Measurements from ENCODE around the gene CTDSPL. TPM values are rescaled to one million over a fixed set of nuclear protein-coding genes. Genes with fewer than 3 reads are reported as not detected.

Gene CTDSPL
- total RNA-seq, 1 donor from 2014 or later: 43.0 TPM

DNA sequence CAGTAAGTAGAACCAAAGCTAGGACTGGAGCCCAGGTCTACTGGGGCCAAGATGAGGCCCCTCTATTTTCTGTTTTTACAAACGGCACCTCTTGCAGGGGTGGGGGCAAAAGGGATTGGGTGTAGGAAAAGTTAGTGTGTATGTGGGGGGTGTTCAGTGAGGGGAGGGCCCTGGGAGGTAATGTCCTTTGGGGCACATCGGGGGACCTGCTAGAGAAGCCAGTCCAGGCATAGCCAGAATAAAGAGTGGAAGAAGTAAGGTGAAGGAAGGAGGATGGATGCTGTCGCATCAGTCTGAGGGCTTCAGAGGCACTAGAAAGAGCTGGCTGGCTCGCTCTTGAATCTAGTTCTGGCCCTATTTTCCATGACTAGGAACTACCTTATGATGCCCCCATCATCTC is 165.2 kb downstream of the CTDSPL start:
- H3K4me3 ChIP-seq: no peak overlapping the region
- Mint-ChIP-seq H3K4me1 (peaks cover 22% of the 10 kb centered on the region), H3K9me3 (no peaks in the 10 kb centered on the region), H3K27ac (no peak overlapping the region), H3K36me3 (no peaks in the 10 kb centered on the region), H3K27me3 (ENCODE audit: insufficient read depth, low read depth) (peaks cover 21% of the 10 kb centered on the region), H3K4me3 (no peak overlapping the region)
- H3K4me2 ChIP-seq: no peak overlapping the region
- H3K27ac ChIP-seq: no peak overlapping the region
- H2AFZ ChIP-seq (replicated peaks): no peak overlapping the region
- TF ChIP-seq EZH2 (IDR thresholded peaks at IDR 0.05): no peak
- TF ChIP-seq EZH2phosphoT487 (IDR thresholded peaks at IDR 0.05): no peak
- H3F3A ChIP-seq (ENCODE audit: low read depth): peaks cover 14% of the 10 kb centered on the region
- H3K9ac ChIP-seq: no peak overlapping the region
- no peak for DNase-seq (ENCODE audit: low spot score)
- peaks cover 58% of the 10 kb centered on the region for H4K20me1 ChIP-seq (ENCODE audit: low read depth)
- no peaks in the 10 kb centered on the region for H3K9me3 ChIP-seq (ENCODE audit: low read depth)
- H3K36me3 ChIP-seq: no peaks in the 10 kb centered on the region
- H3K27me3 ChIP-seq: peaks cover 69% of the 10 kb centered on the region
- H3K4me1 ChIP-seq: peaks cover 4% of the 10 kb centered on the region
- peaks cover 10% of the 10 kb centered on the region for H3K79me2 ChIP-seq (ENCODE audit: low read depth)

DNA sequence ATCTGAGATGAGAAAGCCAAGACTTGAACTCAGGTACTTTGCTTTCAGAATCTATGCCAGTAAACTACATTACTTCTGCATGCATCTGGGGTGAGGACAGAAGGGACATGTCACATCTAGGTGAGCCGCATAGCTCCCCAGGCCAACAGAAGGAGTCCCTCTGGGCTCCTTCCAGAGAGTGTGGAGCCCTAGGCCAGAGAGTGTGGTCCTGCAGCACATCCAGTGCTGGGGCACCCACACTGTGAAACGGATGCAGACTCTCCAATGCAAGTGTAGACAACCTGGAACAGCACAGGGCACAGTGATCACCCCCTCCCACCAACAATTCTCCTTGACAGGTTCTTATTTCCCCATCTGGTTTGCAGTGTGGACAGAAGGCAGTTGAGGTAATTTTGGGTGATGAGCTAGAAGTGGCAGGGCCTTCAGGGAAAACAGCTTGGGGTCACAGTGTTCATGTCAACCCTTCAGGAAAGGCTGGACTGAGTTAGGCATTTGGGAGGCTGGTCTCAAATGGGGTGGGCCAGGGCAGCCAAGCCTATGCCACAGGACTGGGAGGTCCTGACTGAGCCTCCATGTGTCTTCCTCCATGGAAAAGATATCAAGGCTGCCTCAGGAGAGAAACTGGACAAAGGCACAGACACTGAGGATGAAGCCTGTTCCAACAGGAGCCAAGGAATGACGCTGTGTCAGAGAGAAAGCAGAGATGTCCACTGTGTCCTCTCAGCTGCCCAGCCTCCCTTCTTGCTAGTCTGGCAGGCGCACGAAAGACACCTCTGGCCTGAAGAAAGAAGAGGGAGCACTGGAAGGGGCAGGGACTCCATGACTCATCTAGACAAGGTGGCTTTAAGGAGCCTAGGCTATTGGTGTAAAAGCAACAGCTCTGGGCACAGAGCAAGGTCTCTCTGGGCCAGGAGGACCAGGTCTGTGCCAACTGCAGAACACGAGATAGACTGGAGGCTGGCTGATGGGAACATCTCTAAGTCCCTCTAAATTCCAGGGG is 166.1 kb downstream of the CTDSPL start:
- peak overlapping the region; percentile 80 for H3K4me2 ChIP-seq

DNA sequence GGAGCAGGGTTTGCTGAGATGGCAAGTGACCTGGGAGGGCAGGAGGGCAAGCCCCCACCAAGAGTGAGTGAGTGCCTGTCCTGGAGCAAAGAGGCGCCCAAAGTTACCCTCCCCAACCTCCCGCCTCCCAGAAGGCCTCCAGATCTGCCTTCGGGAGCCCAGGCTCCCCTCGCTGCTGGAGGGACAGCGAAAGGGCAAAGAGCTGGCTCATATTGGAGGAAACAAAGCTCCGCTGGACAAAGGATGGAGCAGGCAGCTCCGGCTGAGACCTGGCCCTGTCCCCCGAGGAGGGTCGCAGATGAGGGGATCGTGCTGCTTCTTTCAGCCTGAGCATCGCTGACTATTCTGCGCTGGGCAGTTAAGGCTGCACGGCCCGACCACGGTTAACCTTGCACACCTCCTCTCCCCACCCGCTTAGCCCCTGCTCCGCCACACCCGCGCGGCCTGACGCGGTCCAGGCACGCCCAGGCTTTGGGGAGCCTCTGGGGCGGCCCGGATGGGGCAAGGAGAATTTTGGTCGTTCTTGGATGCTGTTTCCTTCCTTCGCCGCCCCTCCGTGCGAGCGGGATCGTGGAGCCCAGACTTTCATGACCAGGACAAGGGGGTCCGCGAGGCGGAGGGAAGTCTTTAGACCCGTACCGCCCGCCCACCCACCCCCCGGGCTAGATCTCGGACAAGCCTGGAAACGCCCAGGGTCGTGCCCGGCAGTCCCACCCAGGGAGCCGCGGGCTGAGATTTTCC is 167.1 kb downstream of the CTDSPL start:
- Histone ChIP-seq H3K4me3 (peak overlapping the region; percentile 83), H3K36me3 (no peaks in the 10 kb centered on the region), H3K9ac (peak overlapping the region; percentile 40), H2AFZ (replicated peaks) (no peak overlapping the region), H3K9me3 (ENCODE audit: low read depth) (no peaks in the 10 kb centered on the region), H3F3A (ENCODE audit: low read depth) (peaks cover 12% of the 10 kb centered on the region), H3K4me1 (peaks cover 4% of the 10 kb centered on the region), H3K79me2 (ENCODE audit: low read depth) (no peaks in the 10 kb centered on the region), H3K27me3 (peaks cover 77% of the 10 kb centered on the region), H3K27ac (no peak overlapping the region), H3K4me2 (peak overlapping the region; percentile 80), H4K20me1 (ENCODE audit: low read depth) (peaks cover 39% of the 10 kb centered on the region)
- TF ChIP-seq EZH2 (IDR thresholded peaks at IDR 0.05) (peak; percentile 40), EZH2phosphoT487 (IDR thresholded peaks at IDR 0.05) (no peak)
- peaks cover 19% of the 10 kb centered on the region for H3K4me1 Mint-ChIP-seq
- H3K36me3 Mint-ChIP-seq: no peaks in the 10 kb centered on the region
- peaks cover 24% of the 10 kb centered on the region for H3K27me3 Mint-ChIP-seq (ENCODE audit: insufficient read depth, low read depth)
- DNase-seq (ENCODE audit: low spot score): peak; percentile 78
- H3K27ac Mint-ChIP-seq: no peak overlapping the region
- H3K9me3 Mint-ChIP-seq: no peaks in the 10 kb centered on the region
- peak overlapping the region; percentile 83 for H3K4me3 Mint-ChIP-seq

More for the DNA sequence above, 166.1 kb downstream of the CTDSPL start:
- no peaks in the 10 kb centered on the region for H3K9me3 ChIP-seq (ENCODE audit: low read depth)
- H4K20me1 ChIP-seq (ENCODE audit: low read depth): peaks cover 49% of the 10 kb centered on the region
- H3K4me1 Mint-ChIP-seq: peaks cover 22% of the 10 kb centered on the region
- no peak overlapping the region for H3K9ac ChIP-seq
- H3F3A ChIP-seq (ENCODE audit: low read depth): peaks cover 14% of the 10 kb centered on the region
- H3K36me3 ChIP-seq: no peaks in the 10 kb centered on the region
- H3K27me3 ChIP-seq: peaks cover 78% of the 10 kb centered on the region
- no peaks in the 10 kb centered on the region for H3K36me3 Mint-ChIP-seq
- peak overlapping the region; percentile 83 for H3K4me3 Mint-ChIP-seq
- DNase-seq (ENCODE audit: low spot score): no peak
- H3K79me2 ChIP-seq (ENCODE audit: low read depth): peaks cover 10% of the 10 kb centered on the region
- no peak overlapping the region for H3K27ac ChIP-seq
- H3K4me1 ChIP-seq: peaks cover 4% of the 10 kb centered on the region
- peak overlapping the region; percentile 83 for H3K4me3 ChIP-seq
- no peaks in the 10 kb centered on the region for H3K9me3 Mint-ChIP-seq
- no peak overlapping the region for H3K27ac Mint-ChIP-seq
- peaks cover 19% of the 10 kb centered on the region for H3K27me3 Mint-ChIP-seq (ENCODE audit: insufficient read depth, low read depth)
- TF ChIP-seq EZH2 (IDR thresholded peaks at IDR 0.05) (no peak), EZH2phosphoT487 (IDR thresholded peaks at IDR 0.05) (no peak)
- no peak overlapping the region for H2AFZ ChIP-seq (replicated peaks)

DNA sequence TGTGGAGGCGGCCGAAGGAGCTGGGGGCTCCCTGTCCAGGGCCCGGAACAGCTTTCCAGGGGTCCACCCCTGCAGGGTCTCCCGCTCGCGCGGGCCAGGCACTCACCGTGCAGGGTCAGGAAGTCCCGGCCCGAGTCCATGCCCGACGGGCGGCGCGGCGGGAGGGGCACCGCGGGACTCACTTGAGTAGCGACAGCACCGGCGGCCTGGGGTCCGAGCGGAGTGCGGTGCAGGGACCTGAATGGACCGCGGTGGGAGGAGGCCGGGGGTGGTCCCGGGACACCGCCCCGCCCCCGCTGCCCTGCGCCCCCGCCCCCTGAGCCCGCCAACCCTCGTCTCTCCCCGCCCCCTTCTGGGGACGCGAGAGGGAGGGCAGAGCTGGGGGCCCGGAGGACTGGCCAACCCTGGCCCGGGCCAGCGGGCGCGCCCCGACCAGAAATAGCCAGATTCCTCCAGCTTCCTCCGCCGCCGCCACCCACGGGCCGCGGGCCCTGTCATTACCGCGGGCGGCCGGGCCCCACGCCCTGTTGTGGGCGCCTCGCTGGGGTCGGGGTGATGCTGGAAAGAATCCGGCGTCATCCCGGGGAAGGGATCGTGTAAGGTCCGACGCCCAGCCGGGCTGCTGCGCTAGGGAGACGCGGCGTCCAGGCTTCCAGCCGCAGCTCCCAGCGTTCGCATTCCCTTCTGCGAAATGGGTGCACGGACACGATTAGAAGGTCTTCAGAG is 167.9 kb downstream of the CTDSPL start, which contains the start of gene PLCD1:
PLCD1 (minus strand) TSS at position 243 of the 726 bp plus-strand sequence; CDS start at position 140, 103 bp downstream.
- H4K20me1 ChIP-seq (ENCODE audit: low read depth): peaks cover 35% of the 10 kb centered on the region
- peak within 1 kb of the TSS; percentile 83 for H3K9ac ChIP-seq
- no peaks in the 10 kb centered on the region for H3K9me3 ChIP-seq (ENCODE audit: low read depth)
- peak within 1 kb of the TSS; percentile 83 for H3K4me3 ChIP-seq
- Mint-ChIP-seq H3K4me1 (peaks cover 18% of the 10 kb centered on the region), H3K36me3 (no peaks in the 10 kb centered on the region), H3K9me3 (no peaks in the 10 kb centered on the region), H3K4me3 (peak within 1 kb of the TSS; percentile 83), H3K27ac (no peak within 1 kb of the TSS), H3K27me3 (ENCODE audit: insufficient read depth, low read depth) (peaks cover 24% of the 10 kb centered on the region)
- H3F3A ChIP-seq (ENCODE audit: low read depth): peaks cover 7% of the 10 kb centered on the region
- TF ChIP-seq, protein P1, sequence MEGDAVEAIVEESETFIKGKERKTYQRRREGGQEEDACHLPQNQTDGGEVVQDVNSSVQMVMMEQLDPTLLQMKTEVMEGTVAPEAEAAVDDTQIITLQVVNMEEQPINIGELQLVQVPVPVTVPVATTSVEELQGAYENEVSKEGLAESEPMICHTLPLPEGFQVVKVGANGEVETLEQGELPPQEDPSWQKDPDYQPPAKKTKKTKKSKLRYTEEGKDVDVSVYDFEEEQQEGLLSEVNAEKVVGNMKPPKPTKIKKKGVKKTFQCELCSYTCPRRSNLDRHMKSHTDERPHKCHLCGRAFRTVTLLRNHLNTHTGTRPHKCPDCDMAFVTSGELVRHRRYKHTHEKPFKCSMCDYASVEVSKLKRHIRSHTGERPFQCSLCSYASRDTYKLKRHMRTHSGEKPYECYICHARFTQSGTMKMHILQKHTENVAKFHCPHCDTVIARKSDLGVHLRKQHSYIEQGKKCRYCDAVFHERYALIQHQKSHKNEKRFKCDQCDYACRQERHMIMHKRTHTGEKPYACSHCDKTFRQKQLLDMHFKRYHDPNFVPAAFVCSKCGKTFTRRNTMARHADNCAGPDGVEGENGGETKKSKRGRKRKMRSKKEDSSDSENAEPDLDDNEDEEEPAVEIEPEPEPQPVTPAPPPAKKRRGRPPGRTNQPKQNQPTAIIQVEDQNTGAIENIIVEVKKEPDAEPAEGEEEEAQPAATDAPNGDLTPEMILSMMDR (IDR thresholded peaks at IDR 0.05): no peak
- TF ChIP-seq EZH2phosphoT487 (IDR thresholded peaks at IDR 0.05) (no peak), EZH2 (IDR thresholded peaks at IDR 0.05) (peak; percentile 12)
- H2AFZ ChIP-seq (replicated peaks): peak within 1 kb of the TSS; percentile 96
- no peaks in the 10 kb centered on the region for H3K36me3 ChIP-seq
- peak; percentile 94 for DNase-seq (ENCODE audit: low spot score)
- H3K27ac ChIP-seq: no peak within 1 kb of the TSS
- peaks cover 81% of the 10 kb centered on the region for H3K27me3 ChIP-seq
- H3K4me1 ChIP-seq: peaks cover 4% of the 10 kb centered on the region
- H3K79me2 ChIP-seq (ENCODE audit: low read depth): no peaks in the 10 kb centered on the region
- H3K4me2 ChIP-seq: peak within 1 kb of the TSS; percentile 80

All from neural progenitor cell (in vitro differentiated cells).